ENCODE measurements around the gene IFNL1. TPM values are rescaled to one million over a fixed set of nuclear protein-coding genes. Genes with fewer than 3 reads are reported as not detected.

IFNL1 gene
- total and polyA plus RNA-seq, 2 donors (not counting 3 experiments of a cell fraction or from before 2014, with no cell fraction given): not detected

DNA sequence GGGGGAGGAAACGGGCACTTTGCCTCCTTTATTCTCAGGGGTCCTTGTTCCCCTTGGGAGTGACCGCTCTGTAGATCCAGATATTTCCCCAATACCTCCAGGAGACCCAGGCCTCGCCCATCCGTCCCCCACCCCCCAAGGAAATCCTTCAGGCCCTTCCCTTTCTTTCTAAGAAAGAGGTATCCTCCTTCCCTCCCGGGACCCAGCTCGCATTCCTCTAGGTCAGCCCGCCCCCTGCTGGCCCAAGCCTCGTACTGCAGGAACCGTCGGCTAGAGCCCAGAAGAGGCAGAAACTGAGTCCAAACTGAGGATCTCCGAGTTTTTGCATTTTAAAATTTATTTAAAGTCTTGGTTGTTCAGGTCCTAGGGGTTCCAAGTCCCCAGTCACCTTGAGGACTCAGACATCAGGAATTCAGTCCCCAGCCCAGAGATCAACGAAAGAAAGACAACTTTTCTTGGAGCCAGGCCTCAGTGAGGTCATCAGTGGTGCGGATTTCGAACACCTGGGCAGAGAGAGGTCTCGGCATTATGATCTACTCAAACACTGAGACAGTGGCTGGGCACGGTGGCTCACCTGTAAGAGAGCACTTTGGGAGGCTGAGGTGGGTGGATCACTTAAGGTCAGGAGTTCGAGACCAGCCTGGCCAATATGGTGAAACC lies 32.0 kb downstream of the IFNL1 start:
- Histone ChIP-seq H3K9me3 (replicated peaks; ENCODE audit: control insufficient read depth, insufficient read depth, low read length) (no peaks in the 10 kb centered on the region), H3K9me1 (replicated peaks; ENCODE audit: control insufficient read depth, extremely low read depth, insufficient read depth, low read length) (no peaks in the 10 kb centered on the region), H3K4me3 (replicated peaks in 1 of 3; ENCODE audit: insufficient read depth in 1 of 3, low read depth in 1 of 3, low read length in 3 of 3) (no peak overlapping the region), H3K9ac (replicated peaks; ENCODE audit: extremely low read depth, insufficient read depth, low read length) (no peak overlapping the region), H4K20me1 (replicated peaks; ENCODE audit: control insufficient read depth, extremely low read depth, insufficient read depth, low read length) (no peaks in the 10 kb centered on the region), H2AFZ (ENCODE audit: low read depth, low read length) (peak overlapping the region; percentile 20), H3K4me2 (ENCODE audit: insufficient read depth, low read length) (no peak overlapping the region), H3K79me2 (ENCODE audit: control insufficient read depth, insufficient read depth, low read length) (no peaks in the 10 kb centered on the region), H3K4me1 (ENCODE audit: control insufficient read depth, extremely low read depth, insufficient read depth, low read length) (no peaks in the 10 kb centered on the region), H3K36me3 (ENCODE audit: control insufficient read depth in 2 of 2, extremely low read depth in 1 of 2, insufficient read depth in 2 of 2, low read length in 2 of 2) (no peaks in the 10 kb centered on the region), H3K27ac (ENCODE audit: insufficient read depth, low read depth, low read length) (no peak overlapping the region), H3K27me3 (ENCODE audit: control insufficient read depth in 2 of 2, insufficient read depth in 2 of 2, low read length in 2 of 2) (no peaks in the 10 kb centered on the region)
- BruUV-seq (replicated peaks): no TSS peak
- ChIA-PET POLR2A (no interaction called here), CTCF (interaction anchor here (0.6 to 7.5 kb wide), 22 partner anchors 8 to 366 kb away, joined by 3 to 124 read pairs (median 4); partner anchors contain the start of genes GMFG, IFNL1, NCCRP1 and SAMD4B)
- intact Hi-C loops (cut with micrococcal nuclease): loop anchor here (1.0 kb wide), 6 partner anchors 116 to 366 kb away; no protein-coding TSS in a partner anchor
- TF ChIP-seq, protein P1, sequence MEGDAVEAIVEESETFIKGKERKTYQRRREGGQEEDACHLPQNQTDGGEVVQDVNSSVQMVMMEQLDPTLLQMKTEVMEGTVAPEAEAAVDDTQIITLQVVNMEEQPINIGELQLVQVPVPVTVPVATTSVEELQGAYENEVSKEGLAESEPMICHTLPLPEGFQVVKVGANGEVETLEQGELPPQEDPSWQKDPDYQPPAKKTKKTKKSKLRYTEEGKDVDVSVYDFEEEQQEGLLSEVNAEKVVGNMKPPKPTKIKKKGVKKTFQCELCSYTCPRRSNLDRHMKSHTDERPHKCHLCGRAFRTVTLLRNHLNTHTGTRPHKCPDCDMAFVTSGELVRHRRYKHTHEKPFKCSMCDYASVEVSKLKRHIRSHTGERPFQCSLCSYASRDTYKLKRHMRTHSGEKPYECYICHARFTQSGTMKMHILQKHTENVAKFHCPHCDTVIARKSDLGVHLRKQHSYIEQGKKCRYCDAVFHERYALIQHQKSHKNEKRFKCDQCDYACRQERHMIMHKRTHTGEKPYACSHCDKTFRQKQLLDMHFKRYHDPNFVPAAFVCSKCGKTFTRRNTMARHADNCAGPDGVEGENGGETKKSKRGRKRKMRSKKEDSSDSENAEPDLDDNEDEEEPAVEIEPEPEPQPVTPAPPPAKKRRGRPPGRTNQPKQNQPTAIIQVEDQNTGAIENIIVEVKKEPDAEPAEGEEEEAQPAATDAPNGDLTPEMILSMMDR (IDR thresholded peaks at IDR 0.05; ENCODE audit: extremely low read depth in 1 of 2, insufficient read depth in 1 of 2, low read depth in 1 of 2, low read length in 2 of 2): peak; percentile 95 to 97
- no peak for TF ChIP-seq POLR2AphosphoS5 (IDR thresholded peaks at IDR 0.05; ENCODE audit: insufficient read depth, low read depth, low read length)
- peak; percentile 85 for FAIRE-seq
- dilution Hi-C loops (cut with MboI; ENCODE audit: extremely low pct_ligation_motif_present, low sequenced_read_pairs): no loop called here
- DNase-seq (ENCODE audit: low read depth, low spot score): peak; percentile 62

DNA sequence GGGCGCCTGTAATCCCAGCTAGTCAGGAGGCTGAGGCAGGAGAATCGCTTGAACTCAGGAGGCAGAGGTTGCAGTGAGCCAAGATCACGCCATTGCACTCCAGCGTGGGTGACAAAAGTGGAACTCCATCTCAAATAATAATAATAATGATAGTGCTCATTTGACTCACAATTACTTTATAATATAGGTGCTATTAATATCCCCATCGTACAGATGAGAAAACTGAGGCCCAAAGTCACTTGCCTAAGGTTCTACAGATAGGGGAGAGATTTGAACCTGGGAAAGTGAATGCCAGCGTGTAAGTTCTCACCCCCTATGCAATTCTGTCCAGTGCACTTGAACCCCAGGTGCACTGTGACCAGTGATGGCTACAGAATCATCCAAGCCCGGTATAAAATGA lies 33.7 kb downstream of the IFNL1 start:
- TF ChIP-seq, protein P2, sequence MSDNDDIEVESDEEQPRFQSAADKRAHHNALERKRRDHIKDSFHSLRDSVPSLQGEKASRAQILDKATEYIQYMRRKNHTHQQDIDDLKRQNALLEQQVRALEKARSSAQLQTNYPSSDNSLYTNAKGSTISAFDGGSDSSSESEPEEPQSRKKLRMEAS (IDR thresholded peaks at IDR 0.05; ENCODE audit: insufficient read depth, insufficient read length): no peak
- TF ChIP-seq JUN (IDR thresholded peaks at IDR 0.05; ENCODE audit: borderline replicate concordance, insufficient read depth, insufficient read length, low read depth) (no peak), MYC (IDR thresholded peaks at IDR 0.05; ENCODE audit: low read depth, low read length) (no peak), FOS (IDR thresholded peaks at IDR 0.05; ENCODE audit: borderline replicate concordance, insufficient read depth, low read length) (no peak), EZH2 (IDR thresholded peaks at IDR 0.05; ENCODE audit: borderline replicate concordance, low read depth, low read length, severe bottlenecking) (no peak), GATA2 (IDR thresholded peaks at IDR 0.05; ENCODE audit: insufficient read depth, insufficient read length, low read depth, low read length) (no peak), POLR2AphosphoS5 (IDR thresholded peaks at IDR 0.05; ENCODE audit: insufficient read depth, low read depth, low read length) (no peak), POLR2A (IDR thresholded peaks at IDR 0.05; ENCODE audit: low read depth, low read length) (no peak)
- TF ChIP-seq, protein P1 (IDR thresholded peaks at IDR 0.05; ENCODE audit: extremely low read depth in 1 of 2, insufficient read depth in 1 of 2, low read depth in 1 of 2, low read length in 2 of 2): no peak
- Histone ChIP-seq H3K36me3 (ENCODE audit: control insufficient read depth in 2 of 2, extremely low read depth in 1 of 2, insufficient read depth in 2 of 2, low read length in 2 of 2) (no peaks in the 10 kb centered on the region), H3K4me3 (replicated peaks in 1 of 3; ENCODE audit: insufficient read depth in 1 of 3, low read depth in 1 of 3, low read length in 3 of 3) (no peak overlapping the region), H3K9ac (replicated peaks; ENCODE audit: extremely low read depth, insufficient read depth, low read length) (no peak overlapping the region), H3K79me2 (ENCODE audit: control insufficient read depth, insufficient read depth, low read length) (no peaks in the 10 kb centered on the region), H3K4me2 (ENCODE audit: insufficient read depth, low read length) (no peak overlapping the region), H3K27me3 (ENCODE audit: control insufficient read depth in 2 of 2, insufficient read depth in 2 of 2, low read length in 2 of 2) (no peaks in the 10 kb centered on the region), H2AFZ (ENCODE audit: low read depth, low read length) (no peak overlapping the region), H3K27ac (ENCODE audit: insufficient read depth, low read depth, low read length) (no peak overlapping the region), H3K9me1 (replicated peaks; ENCODE audit: control insufficient read depth, extremely low read depth, insufficient read depth, low read length) (no peaks in the 10 kb centered on the region), H3K4me1 (ENCODE audit: control insufficient read depth, extremely low read depth, insufficient read depth, low read length) (no peaks in the 10 kb centered on the region), H4K20me1 (replicated peaks; ENCODE audit: control insufficient read depth, extremely low read depth, insufficient read depth, low read length) (no peaks in the 10 kb centered on the region), H3K9me3 (replicated peaks; ENCODE audit: control insufficient read depth, insufficient read depth, low read length) (no peaks in the 10 kb centered on the region)
- no peak for DNase-seq (ENCODE audit: low read depth, low spot score)
- intact Hi-C loops (cut with micrococcal nuclease) (no loop called here), dilution Hi-C loops (cut with MboI; ENCODE audit: extremely low pct_ligation_motif_present, low sequenced_read_pairs) (no loop called here)
- FAIRE-seq: no peak
- CTCF ChIA-PET: interaction anchor here (7.5 kb wide), 1 partner anchor 208 kb away, joined by 124 read pairs; no protein-coding TSS in a partner anchor
- BruUV-seq (replicated peaks): no TSS peak
- POLR2A ChIA-PET: no interaction called here

Measured in endothelial cell of umbilical vein (primary cell).